Measurements from ENCODE around the gene SPATA19. TPM values are rescaled to one million over a fixed set of nuclear protein-coding genes. Genes with fewer than 3 reads are reported as not detected.

The SPATA19 gene
- total and polyA plus RNA-seq, 2 experiments from 2014 or later: not detected

DNA sequence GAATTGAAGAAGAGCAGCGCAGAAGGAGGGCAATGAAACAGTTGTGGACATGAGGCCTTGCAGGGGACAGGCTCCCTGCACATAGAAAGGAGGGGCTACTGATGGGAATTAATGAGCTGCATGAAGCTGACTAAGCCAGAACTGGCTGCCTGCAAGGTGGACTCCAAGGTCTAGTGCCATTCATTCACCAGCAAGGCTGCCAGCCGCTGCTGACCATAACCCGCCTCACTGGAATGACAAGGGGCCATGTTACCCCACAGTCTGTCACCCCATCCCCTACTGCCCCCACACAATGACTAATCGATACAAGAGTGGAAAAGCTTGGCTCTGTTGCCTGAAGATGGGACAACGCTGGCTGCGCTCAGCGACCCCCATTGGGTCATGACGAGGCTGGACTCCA is 44.6 kb downstream of the SPATA19 start:
- Mint-ChIP-seq H3K4me1 (no peaks in the 10 kb centered on the region), H3K36me3 (ENCODE audit: low read depth) (no peaks in the 10 kb centered on the region), H3K27ac (no peak overlapping the region), H3K27me3 (ENCODE audit: insufficient read depth, low read depth, poor library complexity) (no peaks in the 10 kb centered on the region), H3K9me3 (no peaks in the 10 kb centered on the region; the same call in 1 of the 3 replicates), H3K4me3 (no peak overlapping the region)
- Histone ChIP-seq H3K4me3 (no peak overlapping the region), H3K79me2 (replicated peaks; ENCODE audit: insufficient read depth) (no peaks in the 10 kb centered on the region), H3K36me3 (ENCODE audit: insufficient read depth) (no peaks in the 10 kb centered on the region), H3K9me2 (ENCODE audit: insufficient read depth) (no peaks in the 10 kb centered on the region), H4K20me1 (replicated peaks; ENCODE audit: insufficient read depth) (no peaks in the 10 kb centered on the region), H2AFZ (no peak overlapping the region), H3F3A (replicated peaks; ENCODE audit: low read depth) (no peaks in the 10 kb centered on the region), H3K4me1 (ENCODE audit: insufficient read depth) (no peaks in the 10 kb centered on the region), H3K4me2 (no peak overlapping the region), H3K27me3 (ENCODE audit: insufficient read depth) (no peaks in the 10 kb centered on the region), H3K27ac (ENCODE audit: low read depth) (no peak overlapping the region)
- no peak for TF ChIP-seq ZNF114 (CRISPR knock-in tag; IDR thresholded peaks at IDR 0.05)
- TF ChIP-seq STAT1 (IDR thresholded peaks at IDR 0.05; ENCODE audit: unreplicated experiment): no peak
- TF ChIP-seq, protein P1, sequence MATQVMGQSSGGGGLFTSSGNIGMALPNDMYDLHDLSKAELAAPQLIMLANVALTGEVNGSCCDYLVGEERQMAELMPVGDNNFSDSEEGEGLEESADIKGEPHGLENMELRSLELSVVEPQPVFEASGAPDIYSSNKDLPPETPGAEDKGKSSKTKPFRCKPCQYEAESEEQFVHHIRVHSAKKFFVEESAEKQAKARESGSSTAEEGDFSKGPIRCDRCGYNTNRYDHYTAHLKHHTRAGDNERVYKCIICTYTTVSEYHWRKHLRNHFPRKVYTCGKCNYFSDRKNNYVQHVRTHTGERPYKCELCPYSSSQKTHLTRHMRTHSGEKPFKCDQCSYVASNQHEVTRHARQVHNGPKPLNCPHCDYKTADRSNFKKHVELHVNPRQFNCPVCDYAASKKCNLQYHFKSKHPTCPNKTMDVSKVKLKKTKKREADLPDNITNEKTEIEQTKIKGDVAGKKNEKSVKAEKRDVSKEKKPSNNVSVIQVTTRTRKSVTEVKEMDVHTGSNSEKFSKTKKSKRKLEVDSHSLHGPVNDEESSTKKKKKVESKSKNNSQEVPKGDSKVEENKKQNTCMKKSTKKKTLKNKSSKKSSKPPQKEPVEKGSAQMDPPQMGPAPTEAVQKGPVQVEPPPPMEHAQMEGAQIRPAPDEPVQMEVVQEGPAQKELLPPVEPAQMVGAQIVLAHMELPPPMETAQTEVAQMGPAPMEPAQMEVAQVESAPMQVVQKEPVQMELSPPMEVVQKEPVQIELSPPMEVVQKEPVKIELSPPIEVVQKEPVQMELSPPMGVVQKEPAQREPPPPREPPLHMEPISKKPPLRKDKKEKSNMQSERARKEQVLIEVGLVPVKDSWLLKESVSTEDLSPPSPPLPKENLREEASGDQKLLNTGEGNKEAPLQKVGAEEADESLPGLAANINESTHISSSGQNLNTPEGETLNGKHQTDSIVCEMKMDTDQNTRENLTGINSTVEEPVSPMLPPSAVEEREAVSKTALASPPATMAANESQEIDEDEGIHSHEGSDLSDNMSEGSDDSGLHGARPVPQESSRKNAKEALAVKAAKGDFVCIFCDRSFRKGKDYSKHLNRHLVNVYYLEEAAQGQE (IDR thresholded peaks at IDR 0.05; ENCODE audit: unreplicated experiment): no peak
- TF ChIP-seq, protein P2, sequence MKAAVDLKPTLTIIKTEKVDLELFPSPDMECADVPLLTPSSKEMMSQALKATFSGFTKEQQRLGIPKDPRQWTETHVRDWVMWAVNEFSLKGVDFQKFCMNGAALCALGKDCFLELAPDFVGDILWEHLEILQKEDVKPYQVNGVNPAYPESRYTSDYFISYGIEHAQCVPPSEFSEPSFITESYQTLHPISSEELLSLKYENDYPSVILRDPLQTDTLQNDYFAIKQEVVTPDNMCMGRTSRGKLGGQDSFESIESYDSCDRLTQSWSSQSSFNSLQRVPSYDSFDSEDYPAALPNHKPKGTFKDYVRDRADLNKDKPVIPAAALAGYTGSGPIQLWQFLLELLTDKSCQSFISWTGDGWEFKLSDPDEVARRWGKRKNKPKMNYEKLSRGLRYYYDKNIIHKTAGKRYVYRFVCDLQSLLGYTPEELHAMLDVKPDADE (IDR thresholded peaks at IDR 0.05): no peak
- no peak for TF ChIP-seq ZNF331 (CRISPR knock-in tag; IDR thresholded peaks at IDR 0.05; ENCODE audit: low read depth)
- no peak for TF ChIP-seq EZH2 (IDR thresholded peaks at IDR 0.05; ENCODE audit: low read depth, unreplicated experiment)
- no peak for TF ChIP-seq NANOG (IDR thresholded peaks at IDR 0.05; ENCODE audit: borderline replicate concordance)
- TF ChIP-seq, protein P3, sequence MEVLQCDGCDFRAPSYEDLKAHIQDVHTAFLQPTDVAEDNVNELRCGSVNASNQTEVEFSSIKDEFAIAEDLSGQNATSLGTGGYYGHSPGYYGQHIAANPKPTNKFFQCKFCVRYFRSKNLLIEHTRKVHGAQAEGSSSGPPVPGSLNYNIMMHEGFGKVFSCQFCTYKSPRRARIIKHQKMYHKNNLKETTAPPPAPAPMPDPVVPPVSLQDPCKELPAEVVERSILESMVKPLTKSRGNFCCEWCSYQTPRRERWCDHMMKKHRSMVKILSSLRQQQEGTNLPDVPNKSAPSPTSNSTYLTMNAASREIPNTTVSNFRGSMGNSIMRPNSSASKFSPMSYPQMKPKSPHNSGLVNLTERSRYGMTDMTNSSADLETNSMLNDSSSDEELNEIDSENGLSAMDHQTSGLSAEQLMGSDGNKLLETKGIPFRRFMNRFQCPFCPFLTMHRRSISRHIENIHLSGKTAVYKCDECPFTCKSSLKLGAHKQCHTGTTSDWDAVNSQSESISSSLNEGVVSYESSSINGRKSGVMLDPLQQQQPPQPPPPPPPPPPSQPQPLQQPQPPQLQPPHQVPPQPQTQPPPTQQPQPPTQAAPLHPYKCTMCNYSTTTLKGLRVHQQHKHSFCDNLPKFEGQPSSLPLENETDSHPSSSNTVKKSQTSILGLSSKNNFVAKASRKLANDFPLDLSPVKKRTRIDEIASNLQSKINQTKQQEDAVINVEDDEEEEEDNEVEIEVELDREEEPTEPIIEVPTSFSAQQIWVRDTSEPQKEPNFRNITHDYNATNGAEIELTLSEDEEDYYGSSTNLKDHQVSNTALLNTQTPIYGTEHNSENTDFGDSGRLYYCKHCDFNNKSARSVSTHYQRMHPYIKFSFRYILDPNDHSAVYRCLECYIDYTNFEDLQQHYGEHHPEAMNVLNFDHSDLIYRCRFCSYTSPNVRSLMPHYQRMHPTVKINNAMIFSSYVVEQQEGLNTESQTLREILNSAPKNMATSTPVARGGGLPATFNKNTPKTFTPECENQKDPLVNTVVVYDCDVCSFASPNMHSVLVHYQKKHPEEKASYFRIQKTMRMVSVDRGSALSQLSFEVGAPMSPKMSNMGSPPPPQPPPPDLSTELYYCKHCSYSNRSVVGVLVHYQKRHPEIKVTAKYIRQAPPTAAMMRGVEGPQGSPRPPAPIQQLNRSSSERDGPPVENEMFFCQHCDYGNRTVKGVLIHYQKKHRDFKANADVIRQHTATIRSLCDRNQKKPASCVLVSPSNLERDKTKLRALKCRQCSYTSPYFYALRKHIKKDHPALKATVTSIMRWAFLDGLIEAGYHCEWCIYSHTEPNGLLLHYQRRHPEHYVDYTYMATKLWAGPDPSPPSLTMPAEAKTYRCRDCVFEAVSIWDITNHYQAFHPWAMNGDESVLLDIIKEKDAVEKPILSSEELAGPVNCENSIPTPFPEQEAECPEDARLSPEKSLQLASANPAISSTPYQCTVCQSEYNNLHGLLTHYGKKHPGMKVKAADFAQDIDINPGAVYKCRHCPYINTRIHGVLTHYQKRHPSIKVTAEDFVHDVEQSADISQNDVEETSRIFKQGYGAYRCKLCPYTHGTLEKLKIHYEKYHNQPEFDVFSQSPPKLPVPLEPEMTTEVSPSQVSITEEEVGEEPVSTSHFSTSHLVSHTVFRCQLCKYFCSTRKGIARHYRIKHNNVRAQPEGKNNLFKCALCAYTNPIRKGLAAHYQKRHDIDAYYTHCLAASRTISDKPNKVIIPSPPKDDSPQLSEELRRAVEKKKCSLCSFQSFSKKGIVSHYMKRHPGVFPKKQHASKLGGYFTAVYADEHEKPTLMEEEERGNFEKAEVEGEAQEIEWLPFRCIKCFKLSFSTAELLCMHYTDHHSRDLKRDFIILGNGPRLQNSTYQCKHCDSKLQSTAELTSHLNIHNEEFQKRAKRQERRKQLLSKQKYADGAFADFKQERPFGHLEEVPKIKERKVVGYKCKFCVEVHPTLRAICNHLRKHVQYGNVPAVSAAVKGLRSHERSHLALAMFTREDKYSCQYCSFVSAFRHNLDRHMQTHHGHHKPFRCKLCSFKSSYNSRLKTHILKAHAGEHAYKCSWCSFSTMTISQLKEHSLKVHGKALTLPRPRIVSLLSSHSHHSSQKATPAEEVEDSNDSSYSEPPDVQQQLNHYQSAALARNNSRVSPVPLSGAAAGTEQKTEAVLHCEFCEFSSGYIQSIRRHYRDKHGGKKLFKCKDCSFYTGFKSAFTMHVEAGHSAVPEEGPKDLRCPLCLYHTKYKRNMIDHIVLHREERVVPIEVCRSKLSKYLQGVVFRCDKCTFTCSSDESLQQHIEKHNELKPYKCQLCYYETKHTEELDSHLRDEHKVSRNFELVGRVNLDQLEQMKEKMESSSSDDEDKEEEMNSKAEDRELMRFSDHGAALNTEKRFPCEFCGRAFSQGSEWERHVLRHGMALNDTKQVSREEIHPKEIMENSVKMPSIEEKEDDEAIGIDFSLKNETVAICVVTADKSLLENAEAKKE (CRISPR knock-in tag; IDR thresholded peaks at IDR 0.05): no peak
- no peak for TF ChIP-seq POLR2AphosphoS5 (IDR thresholded peaks at IDR 0.05; ENCODE audit: low read depth)
- TF ChIP-seq JUNB (IDR thresholded peaks at IDR 0.05; ENCODE audit: unreplicated experiment): no peak
- TF ChIP-seq CREB1 (CRISPR knock-in tag; IDR thresholded peaks at IDR 0.05; ENCODE audit: low read depth): no peak
- ATAC-seq (no peak), DNase-seq (ENCODE audit: low spot score) (no peak)
